Endothelial cell of umbilical vein (primary cell): ENCODE measurements around the gene CLCN3. TPM values are rescaled to one million over a fixed set of nuclear protein-coding genes. Genes with fewer than 3 reads are reported as not detected.
"Not testable (repeated sequence)": the region's sequence is repeated elsewhere in the genome, so short reads cannot be mapped to it uniquely, and the experiment has no call there.

Source experiments
- BruUV-seq: library from RNA; stranded (reverse); fragments of 400-500 nt; replicated peaks from 2 replicates; lab custom pipeline; 2021; lab: Mats Ljungman, UMichigan
- CTCF ChIA-PET: fragments of 300-600, 350-600 bp; sonication (Branson Sonifier 250); formaldehyde crosslinking; loops from one replicate; lab custom pipeline; 2021; ENCODE audit warnings: antibody characterized with exemption, inconsistent platforms; lab: Charles Lee
- POLR2A ChIA-PET: fragments of 300-600, 350-600 bp; sonication (Branson Sonifier 250); formaldehyde crosslinking; loops from one replicate; lab custom pipeline; 2021; ENCODE audit warnings: antibody characterized with exemption, inconsistent platforms; lab: Charles Lee
- DNase-seq: peaks from one replicate; pipeline ENCODE4 v3.0.0-alpha.2; 2011; ENCODE audit warnings: low read depth, low spot score
- FAIRE-seq: peaks from 2 replicates; lab custom pipeline; 2011; peaks lifted over from hg19 to GRCh38; lab: Jason Lieb, UNC
- H2AFZ ChIP-seq: 2 replicates; pipeline ENCODE4 v1.6.0; 2012; ENCODE audit warnings: low read depth, low read length, control low read depth, inconsistent platforms
- H3K27ac ChIP-seq: 2 replicates; pipeline ENCODE4 v1.5.1; 2011; ENCODE audit warnings: low read depth, mild to moderate bottlenecking, control low read depth, low read length, moderate library complexity; ENCODE audit not compliant: insufficient read depth
- H3K27me3 ChIP-seq, 2 experiments: 2 replicates each; pipeline versions ENCODE4 v1.6.0 to v1.6.1; 2011; ENCODE audit warnings: low read length in 2 of 2, mixed read lengths in 1 of 2; ENCODE audit not compliant: control insufficient read depth in 2 of 2, insufficient read depth in 2 of 2
- H3K36me3 ChIP-seq, 2 experiments: 2 replicates in 1 of 2; 3 replicates in 1 of 2; pipeline ENCODE4 v1.5.1; 2011; ENCODE audit warnings: low read length in 2 of 2, mild to moderate bottlenecking in 1 of 2, moderate library complexity in 1 of 2; ENCODE audit not compliant: control insufficient read depth in 2 of 2, insufficient read depth in 2 of 2; ENCODE audit errors: extremely low read depth in 1 of 2
- H3K4me1 ChIP-seq: 3 replicates; pipeline ENCODE4 v1.5.1; 2011; ENCODE audit warnings: mild to moderate bottlenecking, low read length; ENCODE audit not compliant: control insufficient read depth, insufficient read depth; ENCODE audit errors: extremely low read depth
- H3K4me2 ChIP-seq: 2 replicates; pipeline ENCODE4 v1.6.1; 2011; ENCODE audit warnings: low read length, control low read depth, mixed read lengths; ENCODE audit not compliant: insufficient read depth
- H3K4me3 ChIP-seq, 3 experiments: fragments of 200-600 bp in 1 of 3; sonication (generic), shearing (Covaris generic) in 1 of 3; replicated peaks in 1 of 3; 2 replicates each; pipeline ENCODE4 v1.5.1; 2011 to 2016; ENCODE audit warnings: control low read depth in 3 of 3, low read length in 3 of 3, mild to moderate bottlenecking in 2 of 3, inconsistent platforms in 1 of 3, low read depth in 1 of 3, moderate library complexity in 1 of 3; ENCODE audit not compliant: insufficient read depth in 1 of 3
- H3K79me2 ChIP-seq: 2 replicates; pipeline ENCODE4 v1.6.0; 2012; ENCODE audit warnings: low read length, inconsistent platforms; ENCODE audit not compliant: control insufficient read depth, insufficient read depth
- H3K9ac ChIP-seq: replicated peaks from 2 replicates; pipeline ENCODE3; 2011; ENCODE audit warnings: low read length, control low read depth; ENCODE audit not compliant: insufficient read depth; ENCODE audit errors: extremely low read depth
- H3K9me1 ChIP-seq: replicated peaks from 3 replicates; pipeline ENCODE4 v1.6.0; 2011; ENCODE audit warnings: mild to moderate bottlenecking, low read length; ENCODE audit not compliant: control insufficient read depth, insufficient read depth; ENCODE audit errors: extremely low read depth
- H3K9me3 ChIP-seq: replicated peaks from 2 replicates; pipeline ENCODE4 v1.5.1; 2012; ENCODE audit warnings: low read length, inconsistent platforms; ENCODE audit not compliant: control insufficient read depth, insufficient read depth
- H4K20me1 ChIP-seq: replicated peaks from 2 replicates; pipeline ENCODE3; 2011; ENCODE audit warnings: mild to moderate bottlenecking, low read length; ENCODE audit not compliant: control insufficient read depth, insufficient read depth; ENCODE audit errors: extremely low read depth
- CTCF ChIP-seq, 2 donors: IDR thresholded peaks; 1 replicate in 1 of 2; 2 replicates in 1 of 2; pipeline ENCODE4 v1.5.1; 2011; ENCODE audit warnings: low read length in 2 of 2, mild to moderate bottlenecking in 2 of 2, moderate library complexity in 2 of 2, control low read depth in 1 of 2, inconsistent platforms in 1 of 2, low read depth in 1 of 2; ENCODE audit not compliant: insufficient read depth in 1 of 2; ENCODE audit errors: extremely low read depth in 1 of 2
- EZH2 ChIP-seq: IDR thresholded peaks from 2 replicates; pipeline ENCODE4 v1.6.1; 2012; ENCODE audit warnings: borderline replicate concordance, low read depth, mild to moderate bottlenecking, moderate library complexity, low read length, inconsistent platforms; ENCODE audit not compliant: severe bottlenecking
- FOS ChIP-seq: IDR thresholded peaks from 2 replicates; pipeline ENCODE4 v1.6.1; 2011; ENCODE audit warnings: mild to moderate bottlenecking, low read length, moderate library complexity, borderline replicate concordance; ENCODE audit not compliant: insufficient read depth
- JUN ChIP-seq: IDR thresholded peaks from 2 replicates; pipeline ENCODE4 v1.6.1; 2011; ENCODE audit warnings: borderline replicate concordance, low read depth; ENCODE audit not compliant: insufficient read length, insufficient read depth
- MYC ChIP-seq: IDR thresholded peaks from one replicate; pipeline ENCODE4 v1.6.1; 2011; ENCODE audit warnings: mild to moderate bottlenecking, low read depth, low read length
- POLR2A ChIP-seq: IDR thresholded peaks from 2 replicates; pipeline ENCODE4 v1.6.1; 2012; ENCODE audit warnings: low read depth, mild to moderate bottlenecking, control low read depth, low read length
- POLR2AphosphoS5 ChIP-seq: IDR thresholded peaks from 2 replicates; pipeline ENCODE4 v1.6.1; 2012; ENCODE audit warnings: low read depth, mild to moderate bottlenecking, control low read depth, low read length, moderate library complexity; ENCODE audit not compliant: insufficient read depth
- dilution Hi-C: fragments of 300-500 bp; cut with MboI; formaldehyde crosslinking; loops from one replicate; pipeline ENCODE4 v1.15.0; 2019; ENCODE audit warnings: low sequenced_read_pairs; ENCODE audit not compliant: extremely low pct_ligation_motif_present
- intact Hi-C: fragments of 100-400 bp; cut with micrococcal nuclease; formaldehyde crosslinking; loops from one replicate; pipeline ENCODE4 v1.10.0; 2022
- polyA plus RNA-seq, 4 experiments: library from polyadenylated mRNA; depleted of rRNA in 3 of 4; stranded (reverse) in 3 of 4; unstranded in 1 of 4; fragments of >200 nt; gene quantifications; 2 replicates each; pipeline versions ENCODE4 v1.2.1 to v1.2.3, GENCODE V29; 2011 to 2012; ENCODE audit warnings: missing spikeins in 1 of 4
- total RNA-seq: library from RNA; stranded (reverse); gene quantifications from 2 replicates; pipeline ENCODE4 v1.2.3, GENCODE V29; 2021
- TF ChIP-seq, protein P1 (sequence below): IDR thresholded peaks from 2 replicates; pipeline ENCODE4 v1.6.1; 2011; ENCODE audit not compliant: insufficient read depth, insufficient read length

Gene CLCN3
- total and polyA plus RNA-seq, 2 donors (not counting 3 experiments of a cell fraction or from before 2014, with no cell fraction given): 16.5 to 51.4 TPM

GRCh38 chr4:169727616-169728015 is 107.2 kb downstream of the CLCN3 start:
- Histone ChIP-seq H3K79me2 (no peaks in the 10 kb centered on the region), H4K20me1 (no peaks in the 10 kb centered on the region), H3K4me3 (no peak overlapping the region), H3K9me1 (no peaks in the 10 kb centered on the region), H3K4me1 (no peaks in the 10 kb centered on the region), H3K9ac (no peak overlapping the region), H3K36me3 (no peaks in the 10 kb centered on the region), H3K27ac (no peak overlapping the region), H3K27me3 (no peaks in the 10 kb centered on the region), H3K9me3 (no peaks in the 10 kb centered on the region), H2AFZ (no peak overlapping the region), H3K4me2 (no peak overlapping the region)
- no TSS peak for BruUV-seq
- intact Hi-C loops: no loop called here
- ChIA-PET CTCF (interaction anchor here (1.2 to 2.2 kb wide), 3 partner anchors 11 to 115 kb away, joined by 3 to 21 read pairs (median 4); partner anchors contain the start of gene NEK1), POLR2A (no interaction called here)
- no peak for FAIRE-seq
- DNase-seq: no peak
- TF ChIP-seq POLR2AphosphoS5 (no peak), MYC (no peak)
- dilution Hi-C loops: no loop called here

- Histone ChIP-seq H3K36me3 (no peaks in the 10 kb centered on the region), H3K4me1 (no peaks in the 10 kb centered on the region), H4K20me1 (no peaks in the 10 kb centered on the region), H3K9me1 (no peaks in the 10 kb centered on the region), H3K9ac (no peak overlapping the region), H3K79me2 (no peaks in the 10 kb centered on the region), H3K4me2 (no peak overlapping the region), H3K27ac (no peak overlapping the region), H3K9me3 (no peaks in the 10 kb centered on the region), H2AFZ (no peak overlapping the region), H3K4me3 (no peak overlapping the region), H3K27me3 (no peaks in the 10 kb centered on the region)
- intact Hi-C loops: no loop called here
- FAIRE-seq (no peak), DNase-seq (no peak)
- BruUV-seq: no TSS peak
- dilution Hi-C loops: no loop called here
- TF ChIP-seq POLR2AphosphoS5 (no peak), CTCF (IDR thresholded peaks at IDR 0.05; ENCODE audit: extremely low read depth in 1 of 2, insufficient read depth in 1 of 2, low read depth in 1 of 2, low read length in 2 of 2) (no peak), POLR2A (no peak), MYC (no peak), FOS (no peak), JUN (no peak), EZH2 (no peak)
- TF ChIP-seq, protein P1, sequence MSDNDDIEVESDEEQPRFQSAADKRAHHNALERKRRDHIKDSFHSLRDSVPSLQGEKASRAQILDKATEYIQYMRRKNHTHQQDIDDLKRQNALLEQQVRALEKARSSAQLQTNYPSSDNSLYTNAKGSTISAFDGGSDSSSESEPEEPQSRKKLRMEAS: no peak
- POLR2A ChIA-PET: no interaction called here
- CTCF ChIA-PET: interaction anchor here (1.3 kb wide), 1 partner anchor 118 kb away, joined by 5 read pairs; the partner anchor contains the start of gene NEK1
Measured at GRCh38 chr4:169730564-169730963, 110.2 kb downstream of the CLCN3 start.

- H3K4me2 ChIP-seq, H3K9me1 ChIP-seq, DNase-seq, H3K4me1 ChIP-seq, H3K36me3 ChIP-seq, H3K27ac ChIP-seq, H3K9ac ChIP-seq, H3K27me3 ChIP-seq, BruUV-seq, H3K9me3 ChIP-seq, H4K20me1 ChIP-seq, FAIRE-seq, H2AFZ ChIP-seq, H3K79me2 ChIP-seq, POLR2A ChIA-PET, intact Hi-C loops, dilution Hi-C loops, H3K4me3 ChIP-seq: not testable (repeated sequence)
- CTCF ChIA-PET: interaction anchor here (1.4 kb wide), 1 partner anchor 15 kb away, joined by 4 read pairs; no protein-coding TSS in a partner anchor
Measured at GRCh38 chr4:169738604-169739003, 118.2 kb downstream of the CLCN3 start.
